D721Med (cell line): Measurements from ENCODE around the gene SCNN1G.

ENCODE experiments used
- DNase-seq: peaks from one replicate; pipeline ENCODE4 v3.0.0; 2011; ENCODE audit warnings: low spot score; ENCODE audit not compliant: insufficient read length
- FAIRE-seq: peaks from 2 replicates; lab custom pipeline; 2011; peaks lifted over from hg19 to GRCh38; lab: Jason Lieb, UNC
- CTCF ChIP-seq: IDR thresholded peaks from 2 replicates; pipeline ENCODE4 v1.5.1; 2012; ENCODE audit warnings: mild to moderate bottlenecking, control low read depth; ENCODE audit not compliant: insufficient read depth; ENCODE audit errors: missing control alignments

SCNN1G gene

DNA sequence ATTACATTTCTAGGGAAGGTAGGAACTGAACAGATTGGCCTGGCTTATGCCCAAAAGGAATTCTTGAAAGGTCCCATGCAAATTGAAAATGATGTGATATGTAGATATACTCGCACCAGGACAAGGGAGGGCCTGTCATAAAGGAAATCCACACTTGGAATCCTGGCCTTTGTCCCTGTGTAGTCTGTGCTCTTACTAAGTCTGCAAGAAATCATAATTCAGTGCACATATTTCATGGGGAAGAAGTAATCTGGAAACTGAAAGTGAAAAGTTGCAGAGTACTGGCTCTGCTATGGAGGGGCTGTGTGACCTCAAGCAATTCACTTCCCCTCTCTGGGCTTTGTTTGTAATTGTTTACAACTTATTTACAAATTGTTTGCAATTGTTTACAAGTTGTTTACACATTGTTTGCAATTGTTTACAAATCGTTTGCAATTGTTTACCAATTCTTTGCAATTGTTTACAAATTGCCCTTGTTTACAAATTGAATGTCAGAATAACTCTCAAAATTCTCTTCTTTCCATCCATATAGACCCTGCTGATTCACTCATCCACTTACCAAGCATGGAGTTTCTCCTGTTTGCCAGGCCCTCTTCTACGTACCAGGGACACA, 12.9 kb downstream of the SCNN1G start:
- no peak for TF ChIP-seq CTCF
- FAIRE-seq (no peak), DNase-seq (no peak)

DNA sequence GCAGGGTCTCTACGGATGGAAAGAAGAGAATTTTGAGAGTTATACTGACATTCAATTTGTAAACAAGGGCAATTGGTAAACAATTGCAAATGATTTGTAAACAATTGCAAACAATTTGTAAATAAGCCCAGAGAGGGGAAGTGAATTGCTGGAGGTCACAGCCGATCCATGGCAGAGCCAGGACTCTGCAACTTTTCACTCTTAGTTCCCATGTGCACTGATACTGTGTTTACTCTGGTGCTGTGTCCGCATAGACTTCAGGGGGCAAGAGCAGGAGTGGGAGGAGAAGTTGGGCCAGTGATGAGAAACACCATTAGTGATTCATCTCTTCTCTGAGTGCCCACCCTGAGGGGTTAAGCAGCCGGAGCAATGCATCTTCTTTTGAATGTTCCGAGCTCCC, 14.0 kb downstream of the SCNN1G start:
- TF ChIP-seq CTCF = no peak
- FAIRE-seq (no peak), DNase-seq (no peak)

- no peak for FAIRE-seq
- no peak for TF ChIP-seq CTCF
Measured at GRCh38 chr16:23202166-23202565, 19.6 kb downstream of the SCNN1G start.

GRCh38 chr16:23206986-23207385, 24.4 kb downstream of the SCNN1G start:
- FAIRE-seq = no peak
- DNase-seq = no peak

More at GRCh38 chr16:23202166-23202565, 19.6 kb downstream of the SCNN1G start:
- no peak for DNase-seq

DNA sequence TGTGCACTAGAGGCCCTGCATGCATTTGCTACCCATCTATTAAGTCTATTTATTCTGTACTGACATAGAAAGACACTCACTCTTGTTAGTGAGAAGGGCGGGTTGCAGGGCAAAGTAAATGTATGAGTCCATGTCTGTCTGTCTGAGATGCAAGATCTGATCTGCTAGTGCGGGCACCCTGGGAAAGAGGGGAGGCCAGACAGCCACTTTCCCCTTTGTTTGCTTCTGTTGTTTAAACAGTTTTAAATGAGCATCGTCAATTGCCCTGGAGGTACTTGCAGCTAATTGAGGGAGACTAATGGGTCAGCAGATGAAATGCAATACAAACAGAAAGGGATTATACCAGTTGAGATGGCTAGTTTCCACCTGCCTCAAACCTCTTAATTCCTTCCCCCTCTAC, 24.9 kb downstream of the SCNN1G start:
- no peak for FAIRE-seq
- no peak for DNase-seq

More at GRCh38 chr16:23206986-23207385, 24.4 kb downstream of the SCNN1G start:
- no peak for TF ChIP-seq CTCF

GRCh38 chr16:23209606-23210005, 27.1 kb downstream of the SCNN1G start:
- DNase-seq (no peak), FAIRE-seq (no peak)
- no peak for TF ChIP-seq CTCF

More for the DNA sequence above, 24.9 kb downstream of the SCNN1G start:
- TF ChIP-seq CTCF = no peak

GRCh38 chr16:23213831-23214230, 31.3 kb downstream of the SCNN1G start:
- no peak for TF ChIP-seq CTCF
- DNase-seq (no peak), FAIRE-seq (no peak)
